ENCODE data around the gene MAP1LC3B.

- no peak for TF ChIP-seq POLR2AphosphoS5 (IDR thresholded peaks at IDR 0.05; ENCODE audit: low read depth, low read length)
- TF ChIP-seq SIN3A (IDR thresholded peaks at IDR 0.05; ENCODE audit: borderline replicate concordance, insufficient read depth, low read length): no peak
These were observed 24.8 kb downstream of the MAP1LC3B start for GRCh38 chr16:87416826-87417527.

All from PFSK-1 (cell line).